ENCODE results near the gene FBXO41. TPM values are rescaled to one million over a fixed set of nuclear protein-coding genes. Genes with fewer than 3 reads are reported as not detected.
A peak's percentile ranks its signal among the peaks of the same experiment; 100 is the strongest.

Gene FBXO41
- total RNA-seq, 1 donor from 2014 or later = 10.1 TPM

DNA sequence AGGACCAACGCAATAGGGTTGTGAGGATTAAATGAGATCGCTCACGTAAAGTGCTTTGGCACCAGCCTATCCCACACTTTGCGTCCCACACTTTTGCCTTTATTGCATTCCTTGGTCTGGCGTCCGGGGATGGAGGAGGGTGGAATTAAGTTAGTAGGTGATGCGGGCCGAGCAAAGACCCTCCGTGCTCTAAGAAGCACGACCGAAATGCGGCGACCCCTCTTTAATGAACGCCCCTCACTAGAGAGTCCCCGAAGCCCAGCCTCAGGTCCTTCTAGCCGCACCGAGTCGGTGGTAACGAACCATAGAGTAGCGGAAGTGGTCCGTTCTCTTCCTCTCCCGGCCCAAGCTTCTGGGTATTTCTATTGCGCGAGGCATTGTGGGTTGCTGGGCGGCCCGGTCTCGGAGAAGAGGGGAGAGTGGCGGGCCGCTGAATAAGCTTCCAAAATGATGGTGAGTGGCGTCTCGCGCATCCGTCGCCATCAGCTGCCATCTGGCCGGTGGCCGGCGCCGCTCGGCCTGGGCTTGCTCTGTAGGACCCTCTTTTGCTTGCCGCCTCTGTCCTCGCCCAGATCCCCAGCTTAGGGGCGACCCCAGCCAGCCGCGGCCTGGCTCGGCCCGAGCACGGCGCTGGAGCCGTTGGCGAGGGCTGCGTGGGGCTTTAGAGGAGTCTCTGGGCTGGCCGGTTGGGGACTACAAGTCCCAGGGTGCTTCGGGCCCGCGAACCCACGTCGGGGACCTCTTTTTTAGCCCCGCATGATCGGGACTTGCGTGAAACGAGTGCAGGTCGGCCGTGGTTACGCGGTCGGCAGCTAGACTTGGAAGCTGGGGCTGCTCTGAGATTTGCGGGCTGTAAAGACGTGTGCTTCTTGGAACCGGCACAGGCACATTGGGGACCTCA lies 50.1 kb downstream of the FBXO41 start, which contains the start of gene CCT7:
CCT7 (plus strand) TSS at position 377 of the 901 bp plus-strand sequence; CDS start at position 448, 71 bp downstream.
- peak within 1 kb of the TSS; percentile 96 for H3K4me3 ChIP-seq (ENCODE audit: insufficient read depth, low read depth, low read length)
- peaks cover 26% of the 10 kb centered on the region for H3K4me1 ChIP-seq (ENCODE audit: insufficient read depth, low read length)
- peak within 1 kb of the TSS; percentile 92 for H3K27ac ChIP-seq (ENCODE audit: low read depth, low read length)
- Mint-ChIP-seq H3K4me1 (ENCODE audit: low read depth, unreplicated experiment) (peaks cover 26% of the 10 kb centered on the region), H3K4me3 (ENCODE audit: unreplicated experiment) (peak within 1 kb of the TSS; percentile 98), H3K27me3 (ENCODE audit: low read depth, unreplicated experiment) (no peaks in the 10 kb centered on the region), H3K36me3 (ENCODE audit: low read depth, unreplicated experiment) (peaks cover 2% of the 10 kb centered on the region), H3K27ac (ENCODE audit: unreplicated experiment) (peak within 1 kb of the TSS; percentile 96), H3K9me3 (ENCODE audit: unreplicated experiment) (no peaks in the 10 kb centered on the region)
- DNase-seq (ENCODE audit: low read depth) (peak; percentile 84), FAIRE-seq (no peak)
- peak within 1 kb of the TSS; percentile 95 for H3K9ac ChIP-seq (ENCODE audit: low read length)
- peak within 1 kb of the TSS; percentile 100 for H3K4me2 ChIP-seq (ENCODE audit: low read length)
- no peak for TF ChIP-seq EZH2 (IDR thresholded peaks at IDR 0.05; ENCODE audit: insufficient read depth, low read length)
- TF ChIP-seq, protein P1, sequence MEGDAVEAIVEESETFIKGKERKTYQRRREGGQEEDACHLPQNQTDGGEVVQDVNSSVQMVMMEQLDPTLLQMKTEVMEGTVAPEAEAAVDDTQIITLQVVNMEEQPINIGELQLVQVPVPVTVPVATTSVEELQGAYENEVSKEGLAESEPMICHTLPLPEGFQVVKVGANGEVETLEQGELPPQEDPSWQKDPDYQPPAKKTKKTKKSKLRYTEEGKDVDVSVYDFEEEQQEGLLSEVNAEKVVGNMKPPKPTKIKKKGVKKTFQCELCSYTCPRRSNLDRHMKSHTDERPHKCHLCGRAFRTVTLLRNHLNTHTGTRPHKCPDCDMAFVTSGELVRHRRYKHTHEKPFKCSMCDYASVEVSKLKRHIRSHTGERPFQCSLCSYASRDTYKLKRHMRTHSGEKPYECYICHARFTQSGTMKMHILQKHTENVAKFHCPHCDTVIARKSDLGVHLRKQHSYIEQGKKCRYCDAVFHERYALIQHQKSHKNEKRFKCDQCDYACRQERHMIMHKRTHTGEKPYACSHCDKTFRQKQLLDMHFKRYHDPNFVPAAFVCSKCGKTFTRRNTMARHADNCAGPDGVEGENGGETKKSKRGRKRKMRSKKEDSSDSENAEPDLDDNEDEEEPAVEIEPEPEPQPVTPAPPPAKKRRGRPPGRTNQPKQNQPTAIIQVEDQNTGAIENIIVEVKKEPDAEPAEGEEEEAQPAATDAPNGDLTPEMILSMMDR (IDR thresholded peaks at IDR 0.05; ENCODE audit: insufficient read depth, low read depth, low read length) = no peak
- peaks cover 13% of the 10 kb centered on the region for H3K36me3 ChIP-seq (ENCODE audit: insufficient read depth, low read length)
- peak within 1 kb of the TSS; percentile 97 for H2AFZ ChIP-seq (ENCODE audit: low read depth, low read length)
- H4K20me1 ChIP-seq (ENCODE audit: insufficient read depth, low read length) = peaks cover 47% of the 10 kb centered on the region
- H3K27me3 ChIP-seq (ENCODE audit: insufficient read depth, low read length) = no peaks in the 10 kb centered on the region
- H3K79me2 ChIP-seq (ENCODE audit: insufficient read depth, low read length) = peaks cover 58% of the 10 kb centered on the region
- H3K9me3 ChIP-seq (ENCODE audit: insufficient read depth, low read depth, low read length) = no peaks in the 10 kb centered on the region

DNA sequence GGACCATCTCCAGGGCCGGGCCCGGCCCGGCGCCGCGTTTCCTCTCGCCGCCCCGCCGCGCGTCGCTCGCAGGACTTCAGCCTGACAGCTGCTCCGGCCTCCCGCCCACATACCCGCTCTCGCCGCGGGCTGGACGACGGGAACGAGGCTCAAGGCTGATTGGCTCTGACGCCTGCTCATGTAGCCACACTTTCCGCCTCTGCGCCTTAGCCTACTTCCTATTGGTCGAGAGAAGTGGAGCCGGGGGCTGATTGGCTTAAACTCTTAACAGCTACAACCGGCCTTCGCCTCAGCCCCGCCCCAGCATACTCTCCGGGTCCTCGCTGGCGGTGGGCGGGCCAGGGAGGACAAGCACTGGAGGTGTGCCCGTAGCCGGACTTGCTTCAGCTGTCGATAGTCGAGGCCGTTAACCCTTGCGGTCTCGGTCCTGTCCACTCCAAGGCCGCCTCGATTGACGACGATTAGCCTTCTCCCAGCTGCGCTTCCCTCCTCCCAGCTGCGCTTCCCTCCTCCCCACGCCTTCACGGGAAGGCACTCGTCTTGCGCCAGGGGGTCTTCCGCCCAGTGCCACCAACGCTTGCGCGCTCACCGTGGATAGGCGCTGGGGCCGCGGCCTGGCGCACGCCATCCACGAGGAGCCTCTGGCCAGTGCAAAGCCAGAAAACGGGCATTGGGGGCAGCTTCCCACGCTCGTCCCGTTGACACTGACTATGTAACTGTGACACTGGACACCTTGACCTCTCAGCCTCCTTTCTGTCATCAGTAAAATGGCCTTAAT lies 50.9 kb downstream of the FBXO41 start, which contains the start of gene PRADC1:
PRADC1 (minus strand) TSS at position 86 of the 778 bp plus-strand sequence; CDS start at position 7, 79 bp downstream.
- H4K20me1 ChIP-seq (ENCODE audit: insufficient read depth, low read length) = peaks cover 38% of the 10 kb centered on the region
- peak within 1 kb of the TSS; percentile 100 for H3K4me2 ChIP-seq (ENCODE audit: low read length)
- peaks cover 49% of the 10 kb centered on the region for H3K79me2 ChIP-seq (ENCODE audit: insufficient read depth, low read length)
- no peaks in the 10 kb centered on the region for H3K9me3 Mint-ChIP-seq (ENCODE audit: unreplicated experiment)
- peak within 1 kb of the TSS; percentile 96 for H3K4me3 ChIP-seq (ENCODE audit: insufficient read depth, low read depth, low read length)
- peak within 1 kb of the TSS; percentile 92 for H3K27ac ChIP-seq (ENCODE audit: low read depth, low read length)
- H3K4me1 Mint-ChIP-seq (ENCODE audit: low read depth, unreplicated experiment) = peaks cover 19% of the 10 kb centered on the region
- peak within 1 kb of the TSS; percentile 98 for H3K4me3 Mint-ChIP-seq (ENCODE audit: unreplicated experiment)
- TF ChIP-seq EZH2 (IDR thresholded peaks at IDR 0.05; ENCODE audit: insufficient read depth, low read length) = no peak
- TF ChIP-seq, protein P1 (IDR thresholded peaks at IDR 0.05; ENCODE audit: insufficient read depth, low read depth, low read length) = no peak
- DNase-seq (ENCODE audit: low read depth) = peak; percentile 99
- peak within 1 kb of the TSS; percentile 97 for H2AFZ ChIP-seq (ENCODE audit: low read depth, low read length)
- no peaks in the 10 kb centered on the region for H3K27me3 Mint-ChIP-seq (ENCODE audit: low read depth, unreplicated experiment)
- peak within 1 kb of the TSS; percentile 94 for H3K27ac Mint-ChIP-seq (ENCODE audit: unreplicated experiment)
- no peak for FAIRE-seq
- H3K4me1 ChIP-seq (ENCODE audit: insufficient read depth, low read length) = peaks cover 19% of the 10 kb centered on the region
- peak within 1 kb of the TSS; percentile 95 for H3K9ac ChIP-seq (ENCODE audit: low read length)
- H3K36me3 ChIP-seq (ENCODE audit: insufficient read depth, low read length) = peaks cover 7% of the 10 kb centered on the region
- no peaks in the 10 kb centered on the region for H3K27me3 ChIP-seq (ENCODE audit: insufficient read depth, low read length)
- H3K36me3 Mint-ChIP-seq (ENCODE audit: low read depth, unreplicated experiment) = peaks cover 5% of the 10 kb centered on the region
- no peaks in the 10 kb centered on the region for H3K9me3 ChIP-seq (ENCODE audit: insufficient read depth, low read depth, low read length)

Measured in astrocyte (in vitro differentiated cells and primary cell).